ENCODE results near the gene TGFBR1. TPM values are rescaled to one million over a fixed set of nuclear protein-coding genes. Genes with fewer than 3 reads are reported as not detected.

The TGFBR1 gene
- total RNA-seq, 4 donors from 2014 or later = 20.2 to 34.3 (median 25.6) TPM

GRCh38 chr9:99185348-99185632 lies 80.4 kb downstream of the TGFBR1 start:
- H3K27ac ChIP-seq = no peak overlapping the region
- peaks cover 0 to 3% (median 0%) of the 10 kb centered on the region in 4 donors for H3K27me3 ChIP-seq
- TF ChIP-seq CTCF (IDR thresholded peaks at IDR 0.05) = no peak
- TF ChIP-seq POLR2A (IDR thresholded peaks at IDR 0.05) = no peak
- WGBS, 2 donors = 17 to 50% methylated on average over 1 to 5 of the region's 5 CpGs
- H3K9me3 ChIP-seq = no peaks in the 10 kb centered on the region
- DNase-seq = no peak
- H3K36me3 ChIP-seq = no peaks in the 10 kb centered on the region
- no peak overlapping the region for H3K4me3 ChIP-seq
- H3K4me1 ChIP-seq = peaks cover 0 to 13% (median 5%) of the 10 kb centered on the region in 3 donors
- intact Hi-C loops (cut with DNase I) = no loop called here

DNA sequence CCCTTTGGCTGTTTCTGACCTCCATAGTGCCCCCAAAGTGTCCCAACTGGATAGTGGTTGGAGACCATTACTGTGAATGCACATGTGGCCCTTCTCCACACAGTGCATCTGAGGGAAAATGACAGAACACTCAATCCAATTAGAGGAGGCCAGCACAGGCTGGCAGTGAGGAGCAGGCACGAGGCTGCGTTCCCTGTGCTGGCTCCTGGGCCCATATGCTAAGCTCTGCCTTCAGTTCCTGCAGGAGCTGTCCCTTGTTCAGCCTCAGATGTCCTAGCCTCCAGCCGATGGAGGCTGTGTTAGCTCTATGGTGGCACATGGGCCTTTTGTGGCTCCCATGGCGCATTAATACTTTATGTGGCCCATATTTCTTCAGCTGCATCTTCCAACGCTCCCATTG lies 81.0 kb downstream of the TGFBR1 start:
- peaks cover 0 to 13% (median 5%) of the 10 kb centered on the region in 3 donors for H3K4me1 ChIP-seq
- H3K4me3 ChIP-seq = no peak overlapping the region
- no peak for DNase-seq
- intact Hi-C loops (cut with DNase I) = no loop called here
- peaks cover 0 to 3% (median 0%) of the 10 kb centered on the region in 4 donors for H3K27me3 ChIP-seq
- H3K27ac ChIP-seq = no peak overlapping the region
- no peak for TF ChIP-seq CTCF (IDR thresholded peaks at IDR 0.05)
- TF ChIP-seq POLR2A (IDR thresholded peaks at IDR 0.05) = no peak
- H3K9me3 ChIP-seq = no peaks in the 10 kb centered on the region
- no peaks in the 10 kb centered on the region for H3K36me3 ChIP-seq
- WGBS, 2 donors = 86 to 93% methylated on average over 4 to 5 of the region's 5 CpGs

DNA sequence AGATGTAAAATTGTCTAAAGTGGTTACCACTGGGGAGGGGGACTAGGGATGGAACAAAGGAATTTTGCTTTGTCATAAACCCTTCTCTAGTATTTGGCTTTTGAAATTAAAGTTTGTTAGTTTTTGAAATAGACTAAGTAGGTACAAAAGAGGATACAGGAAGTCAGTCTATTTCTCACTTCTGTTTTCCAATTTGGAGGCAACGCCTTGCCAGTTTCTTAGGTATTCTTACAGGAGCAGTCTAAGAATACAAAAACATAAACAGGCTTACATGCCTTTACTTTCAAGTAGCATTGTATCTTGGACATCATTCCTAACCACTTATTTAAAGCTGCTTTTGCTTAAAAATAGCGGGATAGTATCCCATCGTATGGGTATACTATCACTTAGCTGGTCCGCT lies 82.4 kb downstream of the TGFBR1 start:
- no peak for TF ChIP-seq POLR2A (IDR thresholded peaks at IDR 0.05)
- no peak for TF ChIP-seq CTCF (IDR thresholded peaks at IDR 0.05)
- no peaks in the 10 kb centered on the region for H3K9me3 ChIP-seq
- peaks cover 0 to 3% (median 0%) of the 10 kb centered on the region in 4 donors for H3K27me3 ChIP-seq
- DNase-seq = no peak
- 63 to 70% methylated on average over 4 of the region's 4 CpGs for WGBS, 2 donors
- no peak overlapping the region for H3K27ac ChIP-seq
- H3K36me3 ChIP-seq = no peaks in the 10 kb centered on the region
- H3K4me3 ChIP-seq = no peak overlapping the region
- intact Hi-C loops (cut with DNase I) = no loop called here
- H3K4me1 ChIP-seq = peaks cover 0 to 13% (median 5%) of the 10 kb centered on the region in 3 donors

DNA sequence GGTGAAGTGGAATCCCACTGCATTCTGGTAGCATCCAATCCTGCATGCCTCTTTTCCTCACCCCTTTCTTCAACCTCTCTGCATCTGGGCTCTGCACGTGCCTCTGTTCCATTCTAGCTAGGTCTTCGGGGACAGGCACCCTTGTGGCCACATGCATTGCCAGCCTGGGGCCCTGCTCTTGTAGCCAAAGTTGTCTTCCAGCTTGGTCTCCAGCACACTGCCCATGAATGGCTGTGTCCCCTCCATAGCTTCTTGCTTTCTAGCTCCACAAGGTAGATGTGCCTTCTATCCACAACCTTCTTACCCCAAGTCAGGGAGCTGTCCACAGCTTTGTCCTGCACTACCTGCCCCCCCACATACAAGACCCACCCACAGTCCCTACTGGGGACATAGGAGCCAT lies 84.3 kb downstream of the TGFBR1 start:
- H3K27me3 ChIP-seq = peaks cover 0 to 3% (median 0%) of the 10 kb centered on the region in 4 donors
- TF ChIP-seq CTCF (IDR thresholded peaks at IDR 0.05) (no peak), POLR2A (IDR thresholded peaks at IDR 0.05) (no peak)
- H3K27ac ChIP-seq = no peak overlapping the region
- DNase-seq = no peak
- H3K4me3 ChIP-seq = no peak overlapping the region
- peaks cover 0 to 11% (median 5%) of the 10 kb centered on the region in 3 donors for H3K4me1 ChIP-seq
- H3K36me3 ChIP-seq = no peaks in the 10 kb centered on the region
- 55 to 84% methylated on average over 2 of the region's 2 CpGs for WGBS, 2 donors
- H3K9me3 ChIP-seq = no peaks in the 10 kb centered on the region
- intact Hi-C loops (cut with DNase I) = no loop called here

DNA sequence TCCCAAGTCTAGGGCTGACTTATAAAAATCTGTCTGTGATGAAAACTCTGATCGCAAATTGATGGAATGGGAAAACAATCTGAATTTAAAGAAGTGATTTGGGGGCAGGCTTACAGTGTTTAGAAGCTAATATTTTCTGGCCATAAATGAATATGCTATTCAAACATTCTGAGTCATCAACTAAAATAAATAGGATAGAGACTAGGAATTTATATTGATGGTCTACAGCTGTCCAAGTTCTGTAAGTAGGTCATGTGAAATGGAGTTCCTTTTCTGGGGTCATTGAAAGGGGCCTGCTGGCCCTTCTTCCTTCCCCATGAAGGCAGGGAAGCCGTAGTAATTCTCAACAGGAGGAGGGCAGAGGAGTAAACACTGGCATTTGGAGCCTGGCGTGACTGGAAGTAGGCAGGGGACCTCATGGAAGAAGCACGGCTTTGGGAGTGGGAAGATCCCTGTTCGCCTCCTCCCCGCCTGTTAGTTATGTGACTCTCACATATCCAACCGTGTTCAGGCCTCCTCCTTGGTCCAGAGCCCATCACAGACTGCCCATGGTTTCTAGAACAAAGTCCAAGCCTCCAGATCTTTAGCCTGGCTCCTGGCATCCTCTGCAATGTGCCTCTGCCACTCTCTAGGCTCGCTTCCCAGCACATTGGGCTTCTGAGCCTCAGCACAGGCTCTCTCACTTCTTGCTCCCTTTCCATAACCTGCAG lies 85.1 kb downstream of the TGFBR1 start:
- TF ChIP-seq CTCF (IDR thresholded peaks at IDR 0.05) (no peak), POLR2A (IDR thresholded peaks at IDR 0.05) (no peak)
- Histone ChIP-seq H3K4me1 (peaks cover 0 to 2% (median 1%) of the 10 kb centered on the region in 3 donors), H3K36me3 (no peaks in the 10 kb centered on the region), H3K27me3 (peaks cover 0 to 3% (median 0%) of the 10 kb centered on the region in 4 donors), H3K4me3 (no peak overlapping the region), H3K9me3 (no peaks in the 10 kb centered on the region), H3K27ac (no peak overlapping the region)
- intact Hi-C loops (cut with DNase I) = no loop called here
- DNase-seq = no peak
- 60 to 75% methylated on average over 8 of the region's 8 CpGs for WGBS, 2 donors
